ENCODE data around the gene TPST2.

- TF ChIP-seq CTCF (IDR thresholded peaks at IDR 0.05; ENCODE audit: low read length) (no peak), EZH2 (optimal IDR thresholded peaks at IDR 0.05; ENCODE audit: low read depth, low read length) (no peak)
Measured at GRCh38 chr22:26561756-26562417, 28.0 kb downstream of the TPST2 start.
